NCI-H2107 (cell line): ENCODE measurements around the gene CNIH2.
"Not testable (repeated sequence)": the region's sequence is repeated elsewhere in the genome, so short reads cannot be mapped to it uniquely, and the experiment has no call there.

Experiments used
- DNase-seq: peaks from one replicate; lab custom pipeline; 2025; lab: John Stamatoyannopoulos, UW

Gene CNIH2

GRCh38 chr11:66291706-66292542 lies 13.9 kb downstream of the CNIH2 start, which contains the start of gene TMEM151A:
TSS of gene TMEM151A (plus strand) at chr11:66291894. CDS start at chr11:66292014, 120 bp downstream.
- DNase-seq: no peak

- no peak for DNase-seq
These were observed 14.8 kb downstream of the CNIH2 start for GRCh38 chr11:66292543-66293332.

- no peak for DNase-seq
These were observed 15.4 kb downstream of the CNIH2 start for GRCh38 chr11:66293352-66293751.

- no peak for DNase-seq
These were observed 16.0 kb downstream of the CNIH2 start for GRCh38 chr11:66293777-66294625.

GRCh38 chr11:66294626-66295620 lies 16.9 kb downstream of the CNIH2 start:
- no peak for DNase-seq

- no peak for DNase-seq
These were observed 19.6 kb downstream of the CNIH2 start for GRCh38 chr11:66297610-66298009.

GRCh38 chr11:66299186-66299585 lies 21.2 kb downstream of the CNIH2 start:
- DNase-seq: no peak

GRCh38 chr11:66302656-66303055 lies 24.7 kb downstream of the CNIH2 start:
- DNase-seq: no peak

- DNase-seq: no peak
These were observed 31.5 kb downstream of the CNIH2 start for GRCh38 chr11:66309475-66309874.

GRCh38 chr11:66310324-66310723 lies 32.3 kb downstream of the CNIH2 start:
- DNase-seq: no peak

- DNase-seq: not testable (repeated sequence)
These were observed 32.9 kb downstream of the CNIH2 start for GRCh38 chr11:66310803-66311440.

- no peak for DNase-seq
These were observed 33.5 kb downstream of the CNIH2 start for GRCh38 chr11:66311470-66311964.

GRCh38 chr11:66311965-66312548 lies 34.1 kb downstream of the CNIH2 start:
- peak; percentile 92 for DNase-seq

GRCh38 chr11:66312549-66313320 lies 34.8 kb downstream of the CNIH2 start:
- peak; percentile 94 for DNase-seq

GRCh38 chr11:66313321-66314185 lies 35.6 kb downstream of the CNIH2 start:
- no peak for DNase-seq

- DNase-seq: no peak
These were observed 36.2 kb downstream of the CNIH2 start for GRCh38 chr11:66314186-66314501.

GRCh38 chr11:66314561-66315497 lies 36.9 kb downstream of the CNIH2 start:
- no peak for DNase-seq
